Liver (tissue), 9 donors: ENCODE data around the gene HHAT. TPM values are rescaled to one million over a fixed set of nuclear protein-coding genes. Genes with fewer than 3 reads are reported as not detected.

Source experiments
- DNase-seq: peaks from one replicate; pipeline ENCODE4 v3.0.0-alpha.2; 2017; ENCODE audit warnings: low spot score
- H3K27ac ChIP-seq, 2 donors: one replicate each; pipeline ENCODE4 v1.7.0; 2013; ENCODE audit warnings: inconsistent platforms in 2 of 2, low read length in 2 of 2, control low read depth in 1 of 2, low read depth in 1 of 2, mild to moderate bottlenecking in 1 of 2
- H3K27me3 ChIP-seq, 4 donors: one replicate each; pipeline versions ENCODE4 v1.6.1 to v1.7.0; 2013; ENCODE audit warnings: low read length in 3 of 4, inconsistent platforms in 1 of 4, mild to moderate bottlenecking in 1 of 4, moderate library complexity in 1 of 4; ENCODE audit not compliant: control insufficient read depth in 4 of 4, insufficient read depth in 4 of 4
- H3K36me3 ChIP-seq, 4 donors: one replicate each; pipeline versions ENCODE4 v1.6.1 to v1.7.0; 2013; ENCODE audit warnings: low read length in 3 of 4, mild to moderate bottlenecking in 3 of 4, low read depth in 1 of 4, moderate library complexity in 1 of 4; ENCODE audit not compliant: control insufficient read depth in 4 of 4, insufficient read depth in 3 of 4
- H3K4me1 ChIP-seq, 4 donors: one replicate each; pipeline versions ENCODE4 v1.6.1 to v1.7.0; 2013; ENCODE audit warnings: low read length in 3 of 4, mild to moderate bottlenecking in 3 of 4, moderate library complexity in 1 of 4; ENCODE audit not compliant: control insufficient read depth in 4 of 4, insufficient read depth in 4 of 4
- H3K4me3 ChIP-seq, 3 donors: one replicate each; pipeline versions ENCODE4 v1.6.1 to v1.7.0; 2013; ENCODE audit warnings: low read length in 3 of 3, control low read depth in 1 of 3, low read depth in 1 of 3, mild to moderate bottlenecking in 1 of 3
- H3K9ac ChIP-seq, 2 donors: one replicate each; pipeline ENCODE4 v1.7.0; 2013; ENCODE audit warnings: low read length in 2 of 2, mild to moderate bottlenecking in 2 of 2, moderate library complexity in 2 of 2, control low read depth in 1 of 2, low read depth in 1 of 2
- H3K9me3 ChIP-seq, 4 donors: one replicate each; pipeline versions ENCODE4 v1.6.1 to v1.7.0; 2013; ENCODE audit warnings: low read length in 3 of 4; ENCODE audit not compliant: control insufficient read depth in 4 of 4
- ATF3 ChIP-seq: IDR thresholded peaks from 2 replicates; pipeline ENCODE4 v1.6.1; 2016; ENCODE audit warnings: antibody characterized with exemption
- EGR1 ChIP-seq, 2 donors: IDR thresholded peaks; 2 replicates each; pipeline ENCODE4 v1.6.1; 2016 to 2018; ENCODE audit warnings: antibody characterized with exemption in 2 of 2, low read depth in 2 of 2
- GABPA ChIP-seq, 2 donors: IDR thresholded peaks in 1 of 2; conservative IDR thresholded peaks in 1 of 2; 2 replicates each; pipeline ENCODE4 v1.6.1; 2016; ENCODE audit warnings: antibody characterized with exemption in 2 of 2, mild to moderate bottlenecking in 1 of 2, moderate library complexity in 1 of 2
- HNF4A ChIP-seq, 2 donors: conservative IDR thresholded peaks; 2 replicates each; pipeline ENCODE4 v1.6.1; 2016; ENCODE audit warnings: antibody characterized with exemption in 2 of 2, mild to moderate bottlenecking in 2 of 2
- JUND ChIP-seq, 2 donors: IDR thresholded peaks; 2 replicates each; pipeline ENCODE4 v1.6.1; 2016; ENCODE audit warnings: antibody characterized with exemption in 2 of 2
- MAX ChIP-seq: IDR thresholded peaks from 2 replicates; pipeline ENCODE4 v1.6.1; 2016; ENCODE audit warnings: antibody characterized with exemption
- NR2F2 ChIP-seq: IDR thresholded peaks from 2 replicates; pipeline ENCODE4 v1.6.1; 2016; ENCODE audit warnings: antibody characterized with exemption
- RXRA ChIP-seq, 2 donors: IDR thresholded peaks; 2 replicates each; pipeline ENCODE4 v1.6.1; 2017 to 2018; ENCODE audit warnings: antibody characterized with exemption in 2 of 2, mild to moderate bottlenecking in 1 of 2
- SP1 ChIP-seq: IDR thresholded peaks from 2 replicates; pipeline ENCODE4 v1.6.1; 2018; ENCODE audit warnings: antibody characterized with exemption, mild to moderate bottlenecking
- YY1 ChIP-seq: IDR thresholded peaks from 2 replicates; pipeline ENCODE4 v1.6.1; 2016; ENCODE audit warnings: antibody characterized with exemption, mild to moderate bottlenecking
- ZBTB33 ChIP-seq: IDR thresholded peaks from 2 replicates; pipeline ENCODE4 v1.6.1; 2016; ENCODE audit warnings: antibody characterized with exemption
- WGBS: extraction: QIAGEN DNeasy Blood & Tissue Kit; methylation state at CpG from one replicate; pipeline ENCODE4 v1.1.7; 2013; 5-methylcytosine and 5-hydroxymethylcytosine counted together
- polyA plus RNA-seq, 2 donors: library from polyadenylated mRNA; stranded (reverse) in 1 of 2; unstranded in 1 of 2; fragments of 200-250 nt in 1 of 2; fragments of >200 nt in 1 of 2; fragmentation: Nextera tagmentation in 1 of 2; extraction: Ambion mirVana in 1 of 2; gene quantifications; one replicate each; pipeline versions ENCODE4 v1.2.1 to v1.2.3, GENCODE V29; 2013 to 2015
- total RNA-seq, 2 donors: library from RNA; depleted of rRNA; stranded (reverse); fragments of >200 nt; gene quantifications; one replicate each; pipeline ENCODE4 v1.2.3, GENCODE V29; 2014
- TF ChIP-seq, protein P1 (sequence below): fragments of 150-350 bp; IDR thresholded peaks from 2 replicates; pipeline ENCODE4 v1.5.1; 2017; ENCODE audit warnings: improper control_type of control experiment, low read depth, low read length; ENCODE audit not compliant: missing input control
- donor health status: healthy.
- donor health status: healthy.
- donor health status: healthy.
- donor health status: healthy.
- donor health status: healthy.

Gene HHAT
- total and polyA plus RNA-seq, 4 donors, result 1.3 to 2.2 (median 1.6) TPM

- Histone ChIP-seq H3K27ac (no peak overlapping the region), H3K9ac (no peak overlapping the region), H3K4me1 (peaks cover 0 to 20% (median 11%) of the 10 kb centered on the region in 4 donors), H3K4me3 (no peak overlapping the region), H3K9me3 (no peaks in the 10 kb centered on the region), H3K36me3 (no peaks in the 10 kb centered on the region), H3K27me3 (no peaks in the 10 kb centered on the region)
- DNase-seq, result no peak
- TF ChIP-seq GABPA (IDR thresholded peaks at IDR 0.05 in 1 of 2, conservative IDR thresholded peaks at IDR 0.05 in 1 of 2) (no peak), NR2F2 (no peak), HNF4A (conservative IDR thresholded peaks at IDR 0.05) (no peak), JUND (IDR thresholded peaks at IDR 0.05) (no peak), EGR1 (IDR thresholded peaks at IDR 0.05; ENCODE audit: low read depth in 2 of 2) (no peak), RXRA (IDR thresholded peaks at IDR 0.05) (no peak), ATF3 (no peak), YY1 (no peak), ZBTB33 (no peak)
- TF ChIP-seq, protein P1, sequence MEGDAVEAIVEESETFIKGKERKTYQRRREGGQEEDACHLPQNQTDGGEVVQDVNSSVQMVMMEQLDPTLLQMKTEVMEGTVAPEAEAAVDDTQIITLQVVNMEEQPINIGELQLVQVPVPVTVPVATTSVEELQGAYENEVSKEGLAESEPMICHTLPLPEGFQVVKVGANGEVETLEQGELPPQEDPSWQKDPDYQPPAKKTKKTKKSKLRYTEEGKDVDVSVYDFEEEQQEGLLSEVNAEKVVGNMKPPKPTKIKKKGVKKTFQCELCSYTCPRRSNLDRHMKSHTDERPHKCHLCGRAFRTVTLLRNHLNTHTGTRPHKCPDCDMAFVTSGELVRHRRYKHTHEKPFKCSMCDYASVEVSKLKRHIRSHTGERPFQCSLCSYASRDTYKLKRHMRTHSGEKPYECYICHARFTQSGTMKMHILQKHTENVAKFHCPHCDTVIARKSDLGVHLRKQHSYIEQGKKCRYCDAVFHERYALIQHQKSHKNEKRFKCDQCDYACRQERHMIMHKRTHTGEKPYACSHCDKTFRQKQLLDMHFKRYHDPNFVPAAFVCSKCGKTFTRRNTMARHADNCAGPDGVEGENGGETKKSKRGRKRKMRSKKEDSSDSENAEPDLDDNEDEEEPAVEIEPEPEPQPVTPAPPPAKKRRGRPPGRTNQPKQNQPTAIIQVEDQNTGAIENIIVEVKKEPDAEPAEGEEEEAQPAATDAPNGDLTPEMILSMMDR, result no peak
- 97% methylated on average over 2 of the region's 2 CpGs for WGBS
Observed at GRCh38 chr1:210367566-210367965, 38.9 kb downstream of the HHAT start.

- TF ChIP-seq ATF3 (no peak), JUND (IDR thresholded peaks at IDR 0.05) (no peak), NR2F2 (no peak), MAX (no peak)
- 90% methylated on average over 4 of the region's 4 CpGs for WGBS
- H3K4me3 ChIP-seq, result no peak overlapping the region
- DNase-seq, result no peak
- no peaks in the 10 kb centered on the region for H3K27me3 ChIP-seq
- peaks cover 4 to 24% (median 15%) of the 10 kb centered on the region in 4 donors for H3K4me1 ChIP-seq
- no peak overlapping the region for H3K9ac ChIP-seq
- no peaks in the 10 kb centered on the region for H3K36me3 ChIP-seq
- no peaks in the 10 kb centered on the region for H3K9me3 ChIP-seq
- H3K27ac ChIP-seq, result no peak overlapping the region
Observed at GRCh38 chr1:210369425-210369824, 40.7 kb downstream of the HHAT start.

DNA sequence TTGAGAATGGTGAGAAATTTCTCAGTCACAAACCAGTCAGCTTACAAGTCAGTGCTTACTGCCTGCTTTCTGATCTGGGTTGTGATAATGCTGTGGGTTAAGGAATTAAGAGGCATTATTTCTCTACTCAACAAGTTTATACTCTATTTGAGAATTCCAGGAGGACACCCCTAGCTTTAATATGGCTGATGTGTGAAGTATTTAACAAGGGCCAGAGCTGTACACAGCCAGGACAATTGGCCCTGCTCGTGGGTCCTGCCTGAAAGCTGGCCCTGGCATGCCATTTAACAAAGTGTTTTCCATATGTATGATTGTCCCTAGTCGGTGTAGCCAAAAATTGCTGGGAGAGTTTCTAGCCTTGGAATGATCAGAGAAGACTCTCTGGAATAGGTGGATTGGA lies 43.2 kb downstream of the HHAT start:
- no peak overlapping the region for H3K4me3 ChIP-seq
- no peaks in the 10 kb centered on the region for H3K36me3 ChIP-seq
- H3K9me3 ChIP-seq, result no peaks in the 10 kb centered on the region
- H3K4me1 ChIP-seq, result peaks cover 5 to 34% (median 23%) of the 10 kb centered on the region in 4 donors
- H3K9ac ChIP-seq, result no peak overlapping the region
- H3K27me3 ChIP-seq, result no peaks in the 10 kb centered on the region
- peak overlapping the region in 1 of 2 donors; percentile 38 for H3K27ac ChIP-seq
- 75% methylated on average over 2 of the region's 2 CpGs for WGBS
- DNase-seq, result no peak
- TF ChIP-seq EGR1 (IDR thresholded peaks at IDR 0.05; ENCODE audit: low read depth in 2 of 2), result no peak
- no peak for TF ChIP-seq SP1
- TF ChIP-seq YY1, result no peak
- TF ChIP-seq GABPA (IDR thresholded peaks at IDR 0.05 in 1 of 2, conservative IDR thresholded peaks at IDR 0.05 in 1 of 2), result no peak
